ENCODE measurements around the gene ARHGAP42. TPM values are rescaled to one million over a fixed set of nuclear protein-coding genes. Genes with fewer than 3 reads are reported as not detected.

ARHGAP42 gene
- total and polyA plus RNA-seq, 8 donors, result 0.76 to 4.9 (median 1.8) TPM

DNA sequence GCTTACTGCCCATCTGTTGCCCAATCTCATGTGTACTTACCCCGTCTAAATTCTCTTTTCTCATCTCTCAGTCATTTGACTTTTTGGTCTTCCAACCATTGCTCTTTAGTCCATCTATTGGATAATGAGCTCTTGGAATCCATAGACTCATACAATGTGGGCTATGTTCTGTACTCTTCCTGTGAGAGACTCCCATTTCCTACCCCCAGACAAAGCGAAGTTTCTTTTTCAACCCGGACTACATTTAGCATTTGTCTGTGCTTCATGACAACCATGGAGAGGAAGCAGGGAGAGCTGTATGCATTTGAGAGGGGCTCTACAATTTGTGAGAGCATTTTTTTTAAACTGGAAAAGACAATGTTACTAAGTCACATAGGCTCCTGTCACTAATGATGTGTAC is 4.0 kb upstream of the ARHGAP42 start:
- H3K4me1 ChIP-seq, result no peaks in the 10 kb centered on the region
- no peak overlapping the region for H3K4me3 ChIP-seq
- DNase-seq (no peak), FAIRE-seq (no peak), ATAC-seq (no peak)
- 51 to 60% methylated on average over 3 of the region's 3 CpGs for WGBS, 2 donors
- H3K27ac ChIP-seq, result no peak overlapping the region
- TF ChIP-seq, protein P1, sequence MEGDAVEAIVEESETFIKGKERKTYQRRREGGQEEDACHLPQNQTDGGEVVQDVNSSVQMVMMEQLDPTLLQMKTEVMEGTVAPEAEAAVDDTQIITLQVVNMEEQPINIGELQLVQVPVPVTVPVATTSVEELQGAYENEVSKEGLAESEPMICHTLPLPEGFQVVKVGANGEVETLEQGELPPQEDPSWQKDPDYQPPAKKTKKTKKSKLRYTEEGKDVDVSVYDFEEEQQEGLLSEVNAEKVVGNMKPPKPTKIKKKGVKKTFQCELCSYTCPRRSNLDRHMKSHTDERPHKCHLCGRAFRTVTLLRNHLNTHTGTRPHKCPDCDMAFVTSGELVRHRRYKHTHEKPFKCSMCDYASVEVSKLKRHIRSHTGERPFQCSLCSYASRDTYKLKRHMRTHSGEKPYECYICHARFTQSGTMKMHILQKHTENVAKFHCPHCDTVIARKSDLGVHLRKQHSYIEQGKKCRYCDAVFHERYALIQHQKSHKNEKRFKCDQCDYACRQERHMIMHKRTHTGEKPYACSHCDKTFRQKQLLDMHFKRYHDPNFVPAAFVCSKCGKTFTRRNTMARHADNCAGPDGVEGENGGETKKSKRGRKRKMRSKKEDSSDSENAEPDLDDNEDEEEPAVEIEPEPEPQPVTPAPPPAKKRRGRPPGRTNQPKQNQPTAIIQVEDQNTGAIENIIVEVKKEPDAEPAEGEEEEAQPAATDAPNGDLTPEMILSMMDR (IDR thresholded peaks at IDR 0.05), result no peak
- no peaks in the 10 kb centered on the region for H3K36me3 ChIP-seq
- intact Hi-C loops (cut with DNase I), result no loop called here
- H3K9me3 ChIP-seq, result no peaks in the 10 kb centered on the region
- no peaks in the 10 kb centered on the region for H3K27me3 ChIP-seq

DNA sequence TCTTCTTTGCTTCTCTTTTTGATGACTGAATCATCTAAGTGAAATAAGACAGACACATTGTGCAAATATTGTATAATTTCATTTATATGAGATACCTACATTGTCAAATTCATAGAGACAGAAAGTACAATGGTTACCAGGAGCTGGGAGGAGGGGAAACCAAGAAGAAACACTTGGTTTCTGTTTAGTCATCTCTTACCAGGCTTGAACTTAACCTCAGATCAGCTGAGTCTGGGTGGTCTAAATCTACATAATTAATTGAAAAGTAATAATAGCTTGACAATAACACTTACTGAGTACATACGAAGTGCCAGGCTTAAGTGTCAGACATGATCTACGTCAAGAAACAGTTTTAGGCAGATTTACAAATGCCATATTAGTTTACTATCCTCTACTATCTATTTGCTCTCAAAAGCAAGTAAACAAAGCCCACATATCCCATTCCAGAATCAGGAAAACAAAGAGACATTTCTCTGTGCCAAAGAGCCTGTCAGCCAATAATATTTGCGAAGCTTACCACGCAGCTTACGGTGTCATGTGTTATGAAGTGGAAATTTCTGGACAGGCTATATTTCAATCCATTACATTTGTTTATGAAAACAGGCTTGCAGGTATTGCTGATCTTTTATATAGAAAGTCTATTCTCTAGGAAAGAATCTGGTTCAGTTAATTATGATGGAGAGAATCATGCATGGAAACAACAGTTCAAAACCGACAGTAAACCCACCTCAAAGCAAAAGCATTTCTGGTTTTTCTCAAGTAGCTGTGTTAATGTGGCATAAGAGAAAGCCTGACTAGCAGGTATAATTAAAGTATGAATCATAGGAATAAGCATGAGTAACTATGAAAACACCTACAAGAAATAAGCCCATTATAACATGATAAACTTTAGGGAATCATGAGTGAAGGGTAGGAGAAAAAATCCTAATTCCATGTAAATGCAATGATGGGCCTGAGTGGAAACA is 2.7 kb upstream of the ARHGAP42 start:
- intact Hi-C loops (cut with DNase I), result no loop called here
- no peak for FAIRE-seq
- whole genome bisulfite sequencing, 2 donors, result 65 to 72% methylated on average over 6 of the region's 6 CpGs

DNA sequence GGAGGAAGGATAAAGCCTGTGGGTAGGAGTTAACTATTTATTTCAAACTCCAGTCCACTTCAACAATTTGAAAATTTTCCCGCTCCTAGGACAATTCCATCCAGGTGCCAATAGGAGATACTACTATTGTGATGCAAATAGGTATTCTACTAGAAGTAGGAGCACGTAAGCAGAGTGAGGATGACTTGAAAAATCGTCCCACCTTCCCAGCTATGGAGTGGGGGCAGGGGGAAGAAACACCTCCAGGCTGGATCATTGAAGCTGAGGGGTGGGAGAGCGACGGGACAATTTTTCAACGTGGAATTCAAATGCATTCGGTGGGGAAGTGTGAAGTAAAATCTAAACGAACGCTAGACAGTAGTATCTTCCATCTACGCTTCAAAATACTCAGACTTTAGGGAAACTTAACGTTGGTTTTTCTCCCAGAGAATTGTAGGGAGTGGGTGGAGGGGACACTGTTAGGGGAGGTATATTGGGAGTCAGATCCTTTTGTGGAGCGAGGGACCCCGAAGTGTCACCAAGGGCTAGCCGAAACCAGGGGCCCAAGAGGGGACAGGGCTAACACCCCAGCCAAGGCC is 523 bp upstream of the ARHGAP42 start:
- Histone ChIP-seq H3K27ac (peak overlapping the region in 1 of 4 donors; percentile 62), H3K4me3 (peak overlapping the region; percentile 43 to 69 (median 60)), H3K36me3 (no peaks in the 10 kb centered on the region), H3K4me1 (no peaks in the 10 kb centered on the region), H3K9me3 (no peaks in the 10 kb centered on the region), H3K27me3 (no peaks in the 10 kb centered on the region)
- ATAC-seq, result peak in 1 of 4 donors; percentile 10
- TF ChIP-seq, protein P1 (IDR thresholded peaks at IDR 0.05), result no peak
- intact Hi-C loops (cut with DNase I), result no loop called here
- no peak for DNase-seq
- no peak for FAIRE-seq
- 43 to 52% methylated on average over 14 of the region's 14 CpGs for WGBS, 2 donors

More for the DNA sequence above, 2.7 kb upstream of the ARHGAP42 start:
- no peak overlapping the region for H3K27ac ChIP-seq
- H3K9me3 ChIP-seq, result no peaks in the 10 kb centered on the region
- no peaks in the 10 kb centered on the region for H3K4me1 ChIP-seq
- no peak for ATAC-seq
- no peak for DNase-seq
- H3K27me3 ChIP-seq, result no peaks in the 10 kb centered on the region
- H3K36me3 ChIP-seq, result no peaks in the 10 kb centered on the region
- TF ChIP-seq, protein P1 (IDR thresholded peaks at IDR 0.05), result no peak
- H3K4me3 ChIP-seq, result no peak overlapping the region

DNA sequence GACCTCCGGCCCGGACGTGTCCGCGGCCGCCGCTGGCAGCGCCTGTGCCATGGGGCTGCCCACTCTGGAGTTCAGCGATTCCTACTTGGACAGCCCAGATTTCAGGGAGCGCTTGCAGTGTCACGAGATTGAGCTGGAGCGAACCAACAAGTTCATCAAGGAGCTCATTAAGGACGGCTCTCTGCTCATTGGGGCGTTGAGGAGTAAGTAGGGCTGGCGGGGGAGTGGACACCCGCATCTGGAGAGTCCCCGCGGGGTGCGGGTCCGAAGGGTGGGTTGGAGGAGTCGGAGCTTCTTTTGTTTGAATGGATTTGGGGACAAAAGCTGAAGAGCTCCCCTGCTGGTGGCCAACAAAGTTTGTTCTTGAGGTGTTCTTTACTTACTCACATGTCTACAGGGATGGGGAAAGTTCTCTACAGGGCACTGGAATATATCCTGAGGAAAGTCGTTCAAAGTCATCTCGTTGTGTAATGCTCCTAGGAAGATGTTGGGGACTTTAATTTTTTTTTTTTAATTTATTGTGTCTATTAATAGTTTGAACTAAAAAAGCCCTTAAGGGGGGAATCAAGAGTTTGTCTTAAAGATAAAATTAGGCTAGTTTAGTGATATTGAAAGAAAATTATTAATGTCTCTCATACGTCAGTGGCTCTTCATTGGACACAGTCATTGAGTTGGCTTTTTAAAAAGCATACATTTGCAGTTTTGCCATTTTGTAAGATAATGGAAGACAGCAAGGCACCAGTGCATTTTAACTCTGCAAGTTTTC is 725 bp downstream of the ARHGAP42 start:
- WGBS, 2 donors, result 0 to 1% methylated on average over 23 to 24 of the region's 24 CpGs

More for the DNA sequence above, 725 bp downstream of the ARHGAP42 start:
- no peaks in the 10 kb centered on the region for H3K4me1 ChIP-seq
- intact Hi-C loops (cut with DNase I), result no loop called here
- peak; percentile 47 for FAIRE-seq
- peak; percentile 59 to 84 (median 80) for ATAC-seq
- no peaks in the 10 kb centered on the region for H3K36me3 ChIP-seq
- no peaks in the 10 kb centered on the region for H3K27me3 ChIP-seq
- TF ChIP-seq, protein P1 (IDR thresholded peaks at IDR 0.05), result peak; percentile 7 to 45 (median 26)
- no peaks in the 10 kb centered on the region for H3K9me3 ChIP-seq
- DNase-seq, result peak in 4 of 6 donors; percentile 28 to 47 (median 32)
- H3K4me3 ChIP-seq, result peak overlapping the region; percentile 43 to 69 (median 60)
- peak overlapping the region in 2 of 4 donors; percentile 53 to 62 for H3K27ac ChIP-seq
